Fibroblast of skin of abdomen (primary cell): ENCODE results near the gene SYMPK.
A peak's percentile ranks its signal among the peaks of the same experiment; 100 is the strongest.

Source experiments
- DNase-seq: peaks from one replicate; pipeline ENCODE4 v3.0.0-alpha.2; 2013

The SYMPK gene

GRCh38 chr19:45780448-45781213 is 82.3 kb downstream of the SYMPK start:
- no peak for DNase-seq

- no peak for DNase-seq
These were observed 82.8 kb downstream of the SYMPK start for GRCh38 chr19:45780146-45780447.

GRCh38 chr19:45779231-45780145 is 83.5 kb downstream of the SYMPK start:
- peak; percentile 48 for DNase-seq

GRCh38 chr19:45778010-45778661 is 84.8 kb downstream of the SYMPK start:
- no peak for DNase-seq

- DNase-seq: no peak
These were observed 85.5 kb downstream of the SYMPK start for GRCh38 chr19:45777395-45777961.

GRCh38 chr19:45774765-45775164 is 88.2 kb downstream of the SYMPK start:
- no peak for DNase-seq

GRCh38 chr19:45773384-45773783 is 89.6 kb downstream of the SYMPK start:
- DNase-seq: no peak

- DNase-seq: no peak
These were observed 90.0 kb downstream of the SYMPK start for GRCh38 chr19:45772912-45773311.

GRCh38 chr19:45772130-45772840 is 90.7 kb downstream of the SYMPK start:
- DNase-seq: no peak

- DNase-seq: no peak
These were observed 91.5 kb downstream of the SYMPK start for GRCh38 chr19:45771311-45771933.

GRCh38 chr19:45770192-45771101 is 92.5 kb downstream of the SYMPK start:
- DNase-seq: peak; percentile 98

GRCh38 chr19:45769821-45770191 is 93.1 kb downstream of the SYMPK start:
- DNase-seq: no peak

GRCh38 chr19:45768984-45769782 is 93.8 kb downstream of the SYMPK start, which contains the start of gene SIX5:
Gene SIX5, minus strand, starts transcription at chr19:45769252. Its CDS starts 408 bp downstream, at chr19:45768844.
- peak; percentile 99 for DNase-seq

- DNase-seq: peak; percentile 51
These were observed 94.3 kb downstream of the SYMPK start for GRCh38 chr19:45768655-45768983.

GRCh38 chr19:45767881-45768654 is 94.9 kb downstream of the SYMPK start:
- DNase-seq: peak; percentile 57

GRCh38 chr19:45767410-45767880 is 95.5 kb downstream of the SYMPK start:
- peak; percentile 83 for DNase-seq

GRCh38 chr19:45766869-45767346 is 96.0 kb downstream of the SYMPK start:
- peak; percentile 20 for DNase-seq

- DNase-seq: no peak
These were observed 96.6 kb downstream of the SYMPK start for GRCh38 chr19:45766296-45766868.
